ENCODE results near the gene MACROD2. TPM values are rescaled to one million over a fixed set of nuclear protein-coding genes. Genes with fewer than 3 reads are reported as not detected.

MACROD2 gene
- polyA plus RNA-seq, 4 donors: 1.00 to 4.8 (median 1.4) TPM

DNA sequence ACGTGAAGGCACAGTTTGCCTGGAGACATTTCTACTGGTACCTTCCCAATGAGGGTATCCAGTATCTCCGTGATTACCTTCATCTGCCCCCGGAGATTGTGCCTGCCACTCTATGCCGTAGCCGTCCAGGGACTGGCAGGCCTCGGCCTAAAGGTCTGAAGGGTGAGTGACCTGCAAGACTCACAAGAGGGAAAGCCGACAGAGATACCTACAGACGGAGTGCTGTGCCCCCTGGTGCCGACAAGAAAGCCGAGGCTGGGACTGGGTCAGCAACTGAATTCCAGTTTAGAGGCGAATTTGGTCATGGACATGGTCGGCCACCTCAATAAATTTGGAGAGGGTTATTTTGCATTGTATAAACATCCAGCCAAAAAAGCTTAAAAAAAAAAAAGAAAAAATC, 762.4 kb downstream of the MACROD2 start:
- Histone ChIP-seq H3K4me3 (ENCODE audit: low read depth in 1 of 3, low read length in 3 of 3) (no peak overlapping the region), H3K4me1 (ENCODE audit: control insufficient read depth in 3 of 3, insufficient read depth in 2 of 3, low read depth in 1 of 3, low read length in 2 of 3) (no peaks in the 10 kb centered on the region), H3K36me3 (ENCODE audit: control insufficient read depth in 3 of 3, insufficient read depth in 2 of 3, low read depth in 1 of 3, low read length in 3 of 3) (no peaks in the 10 kb centered on the region), H3K27ac (ENCODE audit: low read depth in 1 of 3, low read length in 2 of 3) (no peak overlapping the region), H3K27me3 (ENCODE audit: control insufficient read depth in 3 of 3, insufficient read depth in 3 of 3, low read length in 3 of 3) (no peaks in the 10 kb centered on the region), H3K9me3 (ENCODE audit: control insufficient read depth in 2 of 2, insufficient read depth in 1 of 2, low read depth in 1 of 2, low read length in 1 of 2) (no peaks in the 10 kb centered on the region)
- WGBS, 3 donors: 91 to 94% (median 93%) methylated on average over 12 of the region's 12 CpGs
- no peak for DNase-seq
- no peak for FAIRE-seq

DNA sequence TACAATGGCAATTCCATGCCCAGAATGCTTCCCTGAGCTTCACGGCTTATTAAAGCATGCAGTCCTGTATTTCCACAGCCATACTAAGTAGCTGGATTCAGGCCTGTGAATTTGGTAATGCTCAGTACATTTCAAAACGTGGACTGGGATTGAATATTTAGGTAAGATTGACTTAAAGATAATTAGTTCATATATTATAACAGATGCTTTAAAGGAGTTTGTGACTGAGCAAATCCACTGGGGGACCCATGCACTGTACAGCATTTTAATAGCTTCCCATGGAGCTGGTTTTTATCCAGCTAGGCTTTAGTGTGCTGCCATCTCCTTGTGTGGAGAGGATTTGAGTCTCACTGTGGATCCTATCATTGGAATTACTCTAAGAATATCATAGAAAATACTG, 763.0 kb downstream of the MACROD2 start:
- no peaks in the 10 kb centered on the region for H3K9me3 ChIP-seq (ENCODE audit: control insufficient read depth in 2 of 2, insufficient read depth in 1 of 2, low read depth in 1 of 2, low read length in 1 of 2)
- WGBS, 3 donors: 70% methylated on average over 2 of the region's 2 CpGs
- no peak for DNase-seq
- no peak overlapping the region for H3K4me3 ChIP-seq (ENCODE audit: low read depth in 1 of 3, low read length in 3 of 3)
- H3K4me1 ChIP-seq (ENCODE audit: control insufficient read depth in 3 of 3, insufficient read depth in 2 of 3, low read depth in 1 of 3, low read length in 2 of 3): no peaks in the 10 kb centered on the region
- H3K27ac ChIP-seq (ENCODE audit: low read depth in 1 of 3, low read length in 2 of 3): no peak overlapping the region
- FAIRE-seq: no peak
- no peaks in the 10 kb centered on the region for H3K27me3 ChIP-seq (ENCODE audit: control insufficient read depth in 3 of 3, insufficient read depth in 3 of 3, low read length in 3 of 3)
- no peaks in the 10 kb centered on the region for H3K36me3 ChIP-seq (ENCODE audit: control insufficient read depth in 3 of 3, insufficient read depth in 2 of 3, low read depth in 1 of 3, low read length in 3 of 3)

DNA sequence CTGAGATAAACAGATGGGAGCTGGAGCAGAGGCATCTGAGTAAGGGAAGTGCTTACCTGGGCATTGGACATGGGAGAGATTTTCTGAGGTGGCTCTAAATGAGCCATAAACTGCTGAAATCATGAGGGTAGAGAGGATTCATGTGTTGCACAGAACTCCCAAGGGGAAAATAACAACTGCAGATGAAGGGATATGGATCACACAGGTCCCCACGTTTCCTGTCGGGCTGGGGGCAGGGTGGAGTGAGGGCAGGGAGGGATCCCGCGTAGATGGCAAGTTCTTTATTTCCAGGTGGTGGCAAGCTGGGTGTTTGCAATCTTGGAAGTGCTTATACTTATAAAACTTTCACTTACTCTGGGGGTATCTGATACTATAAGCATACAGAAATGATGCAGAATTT, 764.7 kb downstream of the MACROD2 start:
- Histone ChIP-seq H3K27ac (ENCODE audit: low read depth in 1 of 3, low read length in 2 of 3) (no peak overlapping the region), H3K9me3 (ENCODE audit: control insufficient read depth in 2 of 2, insufficient read depth in 1 of 2, low read depth in 1 of 2, low read length in 1 of 2) (no peaks in the 10 kb centered on the region), H3K4me3 (ENCODE audit: low read depth in 1 of 3, low read length in 3 of 3) (no peak overlapping the region), H3K4me1 (ENCODE audit: control insufficient read depth in 3 of 3, insufficient read depth in 2 of 3, low read depth in 1 of 3, low read length in 2 of 3) (no peaks in the 10 kb centered on the region), H3K36me3 (ENCODE audit: control insufficient read depth in 3 of 3, insufficient read depth in 2 of 3, low read depth in 1 of 3, low read length in 3 of 3) (no peaks in the 10 kb centered on the region), H3K27me3 (ENCODE audit: control insufficient read depth in 3 of 3, insufficient read depth in 3 of 3, low read length in 3 of 3) (no peaks in the 10 kb centered on the region)
- FAIRE-seq (no peak), DNase-seq (no peak)
- 80 to 83% (median 81%) methylated on average over 4 of the region's 4 CpGs for WGBS, 3 donors

DNA sequence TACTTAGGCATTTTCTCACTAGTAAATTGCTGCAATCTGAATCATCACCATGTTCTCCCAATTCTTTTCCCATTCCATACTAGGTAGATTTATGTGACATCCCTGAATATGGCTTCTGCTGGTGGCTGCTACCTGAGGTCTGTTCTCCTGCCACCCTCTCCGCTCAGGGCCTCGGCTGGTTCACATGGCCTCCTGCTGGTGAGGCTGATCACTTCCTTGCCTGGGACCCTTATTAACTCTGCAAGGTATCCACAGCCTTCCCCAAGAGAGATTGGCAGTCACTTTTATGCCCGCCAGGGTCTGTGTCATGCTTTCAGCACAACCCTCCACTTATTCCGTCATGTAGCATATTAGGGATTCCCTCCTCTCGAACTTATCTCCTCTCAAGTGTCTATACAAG, 766.6 kb downstream of the MACROD2 start:
- DNase-seq (no peak), FAIRE-seq (no peak)
- no peak overlapping the region for H3K4me3 ChIP-seq (ENCODE audit: low read depth in 1 of 3, low read length in 3 of 3)
- no peaks in the 10 kb centered on the region for H3K27me3 ChIP-seq (ENCODE audit: control insufficient read depth in 3 of 3, insufficient read depth in 3 of 3, low read length in 3 of 3)
- no peaks in the 10 kb centered on the region for H3K9me3 ChIP-seq (ENCODE audit: control insufficient read depth in 2 of 2, insufficient read depth in 1 of 2, low read depth in 1 of 2, low read length in 1 of 2)
- no peak overlapping the region for H3K27ac ChIP-seq (ENCODE audit: low read depth in 1 of 3, low read length in 2 of 3)
- no peaks in the 10 kb centered on the region for H3K36me3 ChIP-seq (ENCODE audit: control insufficient read depth in 3 of 3, insufficient read depth in 2 of 3, low read depth in 1 of 3, low read length in 3 of 3)
- no peaks in the 10 kb centered on the region for H3K4me1 ChIP-seq (ENCODE audit: control insufficient read depth in 3 of 3, insufficient read depth in 2 of 3, low read depth in 1 of 3, low read length in 2 of 3)
- 82 to 89% (median 87%) methylated on average over 5 of the region's 5 CpGs for WGBS, 3 donors

DNA sequence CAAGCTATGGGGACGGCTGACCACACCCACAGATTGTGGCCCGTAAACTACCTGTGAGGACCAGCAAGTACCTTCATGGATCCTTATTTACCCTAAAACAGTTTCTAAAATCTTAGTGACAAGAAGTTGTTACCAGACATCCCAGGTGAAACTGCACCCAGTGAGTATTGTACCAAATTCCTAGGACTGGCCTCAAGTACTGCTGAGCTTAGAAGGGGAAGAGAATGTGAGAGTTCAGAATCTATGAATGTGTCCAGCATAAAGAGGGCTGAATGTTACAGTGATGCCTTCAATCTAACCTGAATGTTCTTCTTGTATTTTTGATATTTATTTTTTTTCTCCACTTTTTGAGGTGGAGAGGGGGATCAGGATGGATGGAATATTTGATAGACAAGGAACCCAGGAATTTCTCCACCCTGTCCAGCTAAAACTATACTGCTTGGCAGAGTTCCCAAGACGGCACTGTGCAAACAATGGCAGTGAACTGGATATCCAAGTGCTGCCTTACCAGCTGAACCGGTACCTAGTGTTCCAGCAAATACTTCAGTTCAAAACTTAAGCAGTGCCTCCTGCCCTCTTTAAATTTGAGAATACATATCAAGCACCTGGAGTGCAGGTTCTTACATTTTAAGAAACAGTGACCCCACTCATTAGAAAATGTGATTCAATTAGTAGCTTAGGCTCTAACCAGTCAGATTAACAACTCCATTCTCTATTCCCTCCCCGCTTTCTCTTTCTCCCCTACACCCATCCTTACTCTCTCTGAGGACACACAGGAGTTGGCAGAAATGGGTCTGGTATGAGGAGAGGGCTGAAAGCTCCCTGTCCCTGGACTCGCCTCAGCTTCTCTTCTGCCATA, 769.4 kb downstream of the MACROD2 start:
- no peaks in the 10 kb centered on the region for H3K4me1 ChIP-seq (ENCODE audit: control insufficient read depth in 3 of 3, insufficient read depth in 2 of 3, low read depth in 1 of 3, low read length in 2 of 3)
- FAIRE-seq (no peak), DNase-seq (peak in 1 of 2 donors; percentile 37)
- WGBS, 3 donors: 49 to 72% (median 65%) methylated on average over 6 of the region's 6 CpGs
- H3K9me3 ChIP-seq (ENCODE audit: control insufficient read depth in 2 of 2, insufficient read depth in 1 of 2, low read depth in 1 of 2, low read length in 1 of 2): no peaks in the 10 kb centered on the region
- H3K27me3 ChIP-seq (ENCODE audit: control insufficient read depth in 3 of 3, insufficient read depth in 3 of 3, low read length in 3 of 3): no peaks in the 10 kb centered on the region
- H3K27ac ChIP-seq (ENCODE audit: low read depth in 1 of 3, low read length in 2 of 3): no peak overlapping the region
- H3K36me3 ChIP-seq (ENCODE audit: control insufficient read depth in 3 of 3, insufficient read depth in 2 of 3, low read depth in 1 of 3, low read length in 3 of 3): no peaks in the 10 kb centered on the region
- no peak overlapping the region for H3K4me3 ChIP-seq (ENCODE audit: low read depth in 1 of 3, low read length in 3 of 3)

DNA sequence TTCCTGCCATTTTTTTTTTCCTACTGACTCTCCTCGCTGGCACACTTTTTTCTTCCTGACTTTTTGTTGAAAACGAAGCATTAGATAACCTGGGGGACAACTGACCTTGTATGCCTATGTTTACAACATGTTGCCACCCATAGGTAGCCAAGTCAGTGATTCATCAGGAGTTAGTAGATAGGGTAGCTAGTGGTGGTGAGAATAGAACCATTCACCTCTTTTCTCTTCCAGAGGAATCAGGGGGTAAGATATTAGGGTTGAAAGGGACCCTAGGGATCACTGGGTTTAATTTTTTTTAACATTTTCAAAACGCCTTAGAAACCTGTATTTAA, 770.0 kb downstream of the MACROD2 start:
- Histone ChIP-seq H3K9me3 (ENCODE audit: control insufficient read depth in 2 of 2, insufficient read depth in 1 of 2, low read depth in 1 of 2, low read length in 1 of 2) (no peaks in the 10 kb centered on the region), H3K4me3 (ENCODE audit: low read depth in 1 of 3, low read length in 3 of 3) (no peak overlapping the region), H3K4me1 (ENCODE audit: control insufficient read depth in 3 of 3, insufficient read depth in 2 of 3, low read depth in 1 of 3, low read length in 2 of 3) (no peaks in the 10 kb centered on the region), H3K27me3 (ENCODE audit: control insufficient read depth in 3 of 3, insufficient read depth in 3 of 3, low read length in 3 of 3) (no peaks in the 10 kb centered on the region), H3K27ac (ENCODE audit: low read depth in 1 of 3, low read length in 2 of 3) (no peak overlapping the region), H3K36me3 (ENCODE audit: control insufficient read depth in 3 of 3, insufficient read depth in 2 of 3, low read depth in 1 of 3, low read length in 3 of 3) (no peaks in the 10 kb centered on the region)
- FAIRE-seq: no peak
- DNase-seq: no peak
- WGBS, 3 donors: 50 to 71% (median 69%) methylated on average over 3 of the region's 3 CpGs

DNA sequence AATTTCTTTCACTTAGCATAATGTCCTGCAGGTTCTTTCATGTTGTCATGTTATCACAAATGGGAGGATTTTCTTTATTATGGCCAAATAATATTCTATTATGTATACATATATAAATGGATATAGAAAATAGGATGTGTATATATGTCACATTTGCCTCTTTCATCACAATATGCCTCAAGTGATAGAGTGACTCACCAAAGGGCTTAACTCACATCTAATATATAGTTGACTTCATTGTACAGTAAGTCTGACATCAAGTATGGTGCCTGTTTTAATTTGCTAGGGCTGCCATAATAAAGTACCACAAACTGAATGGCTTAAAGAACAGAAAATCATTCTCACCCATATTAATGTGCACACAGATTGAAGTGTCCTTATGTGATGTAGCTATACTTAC, 778.2 kb downstream of the MACROD2 start:
- no peak for DNase-seq
- H3K9me3 ChIP-seq (ENCODE audit: control insufficient read depth in 2 of 2, insufficient read depth in 1 of 2, low read depth in 1 of 2, low read length in 1 of 2): peaks cover 0 to 3% of the 10 kb centered on the region in 2 donors
- H3K27me3 ChIP-seq (ENCODE audit: control insufficient read depth in 3 of 3, insufficient read depth in 3 of 3, low read length in 3 of 3): no peaks in the 10 kb centered on the region
- no peak overlapping the region for H3K27ac ChIP-seq (ENCODE audit: low read depth in 1 of 3, low read length in 2 of 3)
- H3K36me3 ChIP-seq (ENCODE audit: control insufficient read depth in 3 of 3, insufficient read depth in 2 of 3, low read depth in 1 of 3, low read length in 3 of 3): no peaks in the 10 kb centered on the region
- no peak for FAIRE-seq
- H3K4me3 ChIP-seq (ENCODE audit: low read depth in 1 of 3, low read length in 3 of 3): no peak overlapping the region
- peaks cover 0 to 4% (median 2%) of the 10 kb centered on the region in 3 donors for H3K4me1 ChIP-seq (ENCODE audit: control insufficient read depth in 3 of 3, insufficient read depth in 2 of 3, low read depth in 1 of 3, low read length in 2 of 3)

DNA sequence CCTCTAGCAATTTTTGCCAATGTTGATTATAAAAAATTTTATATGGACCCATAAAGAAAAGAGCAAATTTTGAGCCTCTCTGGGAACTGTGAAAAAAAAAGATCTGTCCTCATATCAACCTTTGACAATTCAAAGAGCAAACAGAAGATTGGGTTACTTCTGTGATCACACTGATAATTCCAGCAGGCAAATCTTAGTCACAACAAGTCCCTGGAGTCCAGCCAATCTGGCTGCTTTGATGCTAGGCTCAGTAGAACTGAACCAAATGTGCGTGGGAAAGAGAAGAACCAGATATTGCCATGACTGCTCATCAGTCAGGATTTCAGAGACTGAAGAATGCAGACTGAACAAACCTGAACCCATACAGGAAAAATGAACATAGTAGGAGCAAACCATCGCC, 780.5 kb downstream of the MACROD2 start:
- H3K27ac ChIP-seq (ENCODE audit: low read depth in 1 of 3, low read length in 2 of 3): no peak overlapping the region
- FAIRE-seq: no peak
- DNase-seq: peak in 1 of 2 donors; percentile 52
- peaks cover 0 to 4% (median 2%) of the 10 kb centered on the region in 3 donors for H3K4me1 ChIP-seq (ENCODE audit: control insufficient read depth in 3 of 3, insufficient read depth in 2 of 3, low read depth in 1 of 3, low read length in 2 of 3)
- H3K9me3 ChIP-seq (ENCODE audit: control insufficient read depth in 2 of 2, insufficient read depth in 1 of 2, low read depth in 1 of 2, low read length in 1 of 2): peaks cover 0 to 3% of the 10 kb centered on the region in 2 donors
- H3K4me3 ChIP-seq (ENCODE audit: low read depth in 1 of 3, low read length in 3 of 3): no peak overlapping the region
- H3K27me3 ChIP-seq (ENCODE audit: control insufficient read depth in 3 of 3, insufficient read depth in 3 of 3, low read length in 3 of 3): no peaks in the 10 kb centered on the region
- no peaks in the 10 kb centered on the region for H3K36me3 ChIP-seq (ENCODE audit: control insufficient read depth in 3 of 3, insufficient read depth in 2 of 3, low read depth in 1 of 3, low read length in 3 of 3)
- 45 to 55% (median 54%) methylated on average over 2 of the region's 2 CpGs for WGBS, 3 donors

DNA sequence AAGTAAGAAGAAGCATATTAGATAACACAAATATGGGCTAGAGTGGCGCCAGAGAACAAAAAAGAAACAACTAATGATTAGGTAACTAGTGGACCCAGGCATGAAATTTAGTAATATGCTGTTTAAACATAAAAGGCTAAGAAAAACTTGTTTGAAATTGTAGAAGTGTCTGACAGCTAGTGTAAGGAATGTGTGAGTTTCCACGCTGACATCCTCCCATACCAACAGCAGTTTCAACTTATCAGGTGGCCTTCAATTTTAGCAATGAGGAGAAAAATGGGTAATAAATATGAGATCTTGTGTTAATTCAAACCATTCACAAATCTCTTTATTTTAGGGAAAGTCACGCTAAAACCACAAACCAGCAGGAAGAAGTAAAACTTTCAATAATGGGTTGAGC, 782.3 kb downstream of the MACROD2 start:
- Histone ChIP-seq H3K9me3 (ENCODE audit: control insufficient read depth in 2 of 2, insufficient read depth in 1 of 2, low read depth in 1 of 2, low read length in 1 of 2) (no peaks in the 10 kb centered on the region), H3K36me3 (ENCODE audit: control insufficient read depth in 3 of 3, insufficient read depth in 2 of 3, low read depth in 1 of 3, low read length in 3 of 3) (no peaks in the 10 kb centered on the region), H3K27me3 (ENCODE audit: control insufficient read depth in 3 of 3, insufficient read depth in 3 of 3, low read length in 3 of 3) (no peaks in the 10 kb centered on the region), H3K4me3 (ENCODE audit: low read depth in 1 of 3, low read length in 3 of 3) (no peak overlapping the region), H3K27ac (ENCODE audit: low read depth in 1 of 3, low read length in 2 of 3) (no peak overlapping the region), H3K4me1 (ENCODE audit: control insufficient read depth in 3 of 3, insufficient read depth in 2 of 3, low read depth in 1 of 3, low read length in 2 of 3) (peaks cover 0 to 4% (median 2%) of the 10 kb centered on the region in 3 donors)
- WGBS, 3 donors: 87 to 93% (median 90%) methylated on average over 3 of the region's 3 CpGs
- DNase-seq: no peak
- no peak for FAIRE-seq
